Activated T-cell treated with anti-CD3 and anti-CD28 coated beads, Interleukin-2, amount 50 U/mL, for 48 hours (primary cell): ENCODE measurements around the gene PCDHB1.
A peak's percentile ranks its signal among the peaks of the same experiment; 100 is the strongest.
"Not testable (repeated sequence)": the region's sequence is repeated elsewhere in the genome, so short reads cannot be mapped to it uniquely, and the experiment has no call there.

ENCODE experiments used
- DNase-seq, 2 experiments: peaks; one replicate each; pipeline ENCODE4 v3.0.0-alpha.2; 2020

PCDHB1 gene

GRCh38 chr5:141082228-141082627, 31.1 kb downstream of the PCDHB1 start:
- DNase-seq = no peak

- DNase-seq = peak; percentile 34 to 48
Measured at GRCh38 chr5:141084487-141084989, 33.4 kb downstream of the PCDHB1 start.

- DNase-seq = no peak
Measured at GRCh38 chr5:141094481-141095262, 43.5 kb downstream of the PCDHB1 start, which contains the start of gene PCDHB2. PCDHB2 (plus strand) TSS chr5:141094615; CDS start chr5:141094791, 176 bp downstream.

- DNase-seq = no peak
Measured at GRCh38 chr5:141095263-141095641, 44.1 kb downstream of the PCDHB1 start.

GRCh38 chr5:141096181-141096580, 45.0 kb downstream of the PCDHB1 start:
- DNase-seq = not testable (repeated sequence)

GRCh38 chr5:141096586-141096985, 45.4 kb downstream of the PCDHB1 start:
- not testable (repeated sequence) for DNase-seq

- peak; percentile 53 to 61 for DNase-seq
Measured at GRCh38 chr5:141100243-141100805, 49.1 kb downstream of the PCDHB1 start, which contains the start of gene PCDHB3. PCDHB3 (plus strand) TSS chr5:141100473; CDS start chr5:141100650, 177 bp downstream.

- no peak for DNase-seq
Measured at GRCh38 chr5:141101059-141101458, 49.9 kb downstream of the PCDHB1 start.

GRCh38 chr5:141102070-141102469, 50.9 kb downstream of the PCDHB1 start:
- DNase-seq = not testable (repeated sequence)

- not testable (repeated sequence) for DNase-seq
Measured at GRCh38 chr5:141102471-141102870, 51.3 kb downstream of the PCDHB1 start.

- DNase-seq = no peak
Measured at GRCh38 chr5:141105350-141105749, 54.2 kb downstream of the PCDHB1 start.
